NCI-H345 (cell line): ENCODE measurements around the gene JKAMP.

Experiments used
- DNase-seq: peaks from one replicate; lab custom pipeline; 2025; lab: John Stamatoyannopoulos, UW

Gene JKAMP

DNA sequence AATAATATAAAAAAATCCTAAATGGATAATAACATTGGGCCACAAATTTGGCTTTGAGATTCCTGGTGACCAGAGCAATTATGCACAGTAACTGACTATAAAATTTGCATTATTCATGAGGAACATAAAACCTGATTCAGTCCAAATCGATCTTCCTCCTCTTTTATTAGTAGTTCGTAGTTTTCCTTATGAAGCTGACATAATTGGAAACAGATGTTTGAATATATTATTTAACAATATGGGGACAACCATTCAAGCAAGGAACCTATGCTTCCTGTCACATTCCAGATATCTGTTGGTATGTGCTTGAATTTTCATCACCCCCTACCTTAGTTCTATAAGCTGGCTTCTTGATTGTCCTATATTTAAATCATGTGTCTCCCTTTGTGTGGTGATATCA lies 57.4 kb downstream of the JKAMP start:
- DNase-seq: no peak

DNA sequence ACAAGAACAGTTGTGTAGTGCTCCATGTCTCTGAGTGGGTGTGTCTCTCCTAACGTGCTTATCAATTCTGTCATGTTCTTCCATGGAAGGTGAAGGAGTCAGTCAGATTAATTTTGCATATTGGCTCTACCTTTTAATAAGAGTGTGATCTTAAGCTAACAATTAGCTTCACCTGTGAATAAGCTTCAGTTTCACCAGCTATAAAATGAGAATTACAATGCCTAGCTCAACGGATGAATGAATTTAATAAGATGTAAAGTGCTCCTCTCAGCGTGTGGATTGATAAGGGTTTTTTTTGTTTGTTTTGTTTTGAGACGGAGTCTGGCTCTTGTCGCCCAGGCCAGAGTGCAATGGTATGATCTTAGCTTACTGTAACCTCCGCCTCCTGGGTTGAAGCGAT lies 59.6 kb downstream of the JKAMP start:
- peak; percentile 68 for DNase-seq

DNA sequence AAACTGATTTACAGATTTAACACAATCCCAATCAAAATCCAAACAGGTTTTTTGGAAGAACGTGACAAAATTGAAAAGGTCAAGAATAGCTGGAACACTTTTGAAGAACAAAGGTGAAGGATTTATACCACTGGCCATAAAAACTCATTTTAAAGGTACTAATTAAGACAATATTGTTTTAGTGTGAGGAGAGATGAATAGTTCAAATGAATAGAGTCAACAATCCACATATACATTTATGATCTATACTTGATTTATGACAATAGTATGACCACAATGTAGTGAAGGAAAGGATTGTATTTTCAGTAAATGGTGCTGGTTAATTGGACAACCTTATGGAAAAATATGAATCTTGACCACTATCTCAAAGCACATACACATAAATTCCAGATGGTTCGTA lies 63.0 kb downstream of the JKAMP start:
- no peak for DNase-seq
